Upper lobe of left lung (tissue), 4 donors: ENCODE results near the gene MAST4.

ENCODE experiments used
- POLR2A ChIP-seq, 4 donors: fragments of 450-650 bp; IDR thresholded peaks; one replicate each; pipeline ENCODE4 v1.5.1; 2016 to 2017; ENCODE audit warnings: antibody characterized with exemption in 4 of 4, mild to moderate bottlenecking in 2 of 4
- TF ChIP-seq, protein P1 (sequence below), 6 experiments: fragments of 450-650 bp in 4 of 6; fragments of 200-600 bp in 2 of 6; sonication (generic) in 2 of 6; IDR thresholded peaks; one replicate each; pipeline ENCODE4 v1.5.1; 2016 to 2019; ENCODE audit warnings: antibody characterized with exemption in 6 of 6

DNA sequence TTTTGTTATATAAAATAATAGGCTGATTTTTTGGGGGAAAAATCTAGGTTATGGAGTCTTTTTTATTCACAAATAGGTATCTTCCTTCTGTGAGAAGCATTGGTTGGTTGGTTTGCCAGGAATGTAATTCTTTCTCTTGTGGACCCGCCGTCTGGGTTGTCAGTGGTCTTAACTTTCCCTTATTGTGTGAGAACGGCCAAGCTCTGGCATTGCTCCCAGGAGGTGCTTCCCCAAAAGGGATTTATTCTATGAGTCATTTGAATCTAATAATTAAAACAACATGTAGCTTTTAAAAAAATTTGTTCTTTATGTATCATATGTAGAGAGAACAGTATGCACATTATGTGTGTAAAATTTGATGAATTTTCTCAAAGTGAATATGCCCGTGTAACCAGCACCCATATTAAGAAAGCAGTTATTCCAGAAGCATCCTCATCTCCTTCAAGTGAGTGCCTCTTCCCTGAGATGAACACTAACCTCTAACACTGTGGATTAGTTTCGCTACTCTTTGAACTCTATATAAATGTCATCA lies 114.4 kb downstream of the MAST4 start:
- TF ChIP-seq, protein P1, sequence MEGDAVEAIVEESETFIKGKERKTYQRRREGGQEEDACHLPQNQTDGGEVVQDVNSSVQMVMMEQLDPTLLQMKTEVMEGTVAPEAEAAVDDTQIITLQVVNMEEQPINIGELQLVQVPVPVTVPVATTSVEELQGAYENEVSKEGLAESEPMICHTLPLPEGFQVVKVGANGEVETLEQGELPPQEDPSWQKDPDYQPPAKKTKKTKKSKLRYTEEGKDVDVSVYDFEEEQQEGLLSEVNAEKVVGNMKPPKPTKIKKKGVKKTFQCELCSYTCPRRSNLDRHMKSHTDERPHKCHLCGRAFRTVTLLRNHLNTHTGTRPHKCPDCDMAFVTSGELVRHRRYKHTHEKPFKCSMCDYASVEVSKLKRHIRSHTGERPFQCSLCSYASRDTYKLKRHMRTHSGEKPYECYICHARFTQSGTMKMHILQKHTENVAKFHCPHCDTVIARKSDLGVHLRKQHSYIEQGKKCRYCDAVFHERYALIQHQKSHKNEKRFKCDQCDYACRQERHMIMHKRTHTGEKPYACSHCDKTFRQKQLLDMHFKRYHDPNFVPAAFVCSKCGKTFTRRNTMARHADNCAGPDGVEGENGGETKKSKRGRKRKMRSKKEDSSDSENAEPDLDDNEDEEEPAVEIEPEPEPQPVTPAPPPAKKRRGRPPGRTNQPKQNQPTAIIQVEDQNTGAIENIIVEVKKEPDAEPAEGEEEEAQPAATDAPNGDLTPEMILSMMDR (IDR thresholded peaks at IDR 0.05) = no peak
- no peak for TF ChIP-seq POLR2A (IDR thresholded peaks at IDR 0.05)
